Panc1 (cell line): ENCODE results near the gene ROBO1. TPM values are rescaled to one million over a fixed set of nuclear protein-coding genes. Genes with fewer than 3 reads are reported as not detected.
A peak's percentile ranks its signal among the peaks of the same experiment; 100 is the strongest.

Experiments used
- ATAC-seq: fragments of 200-7000 bp; cut with Tn5 transposase; 2 replicates; pipeline ENCODE4 v1.9.1; 2020; ENCODE audit warnings: mild to moderate bottlenecking, moderate library complexity
- BruUV-seq: library from RNA; stranded (reverse); fragments of 400-500 nt; replicated peaks from 2 replicates; lab custom pipeline; 2021; lab: Mats Ljungman, UMichigan
- CTCF ChIA-PET: fragments of 300-600 bp; sonication (Branson Sonifier 250); formaldehyde crosslinking; loops from one replicate; lab custom pipeline; 2022; ENCODE audit warnings: antibody characterized with exemption; lab: Charles Lee
- POLR2A ChIA-PET: fragments of 300-600 bp; sonication (Branson Sonifier 250); formaldehyde crosslinking; loops from one replicate; lab custom pipeline; 2022; ENCODE audit warnings: antibody characterized with exemption; lab: Charles Lee
- DNase-seq: peaks from one replicate; pipeline ENCODE4 v3.0.0-alpha.2; 2010; ENCODE audit warnings: low read depth, low spot score
- H3K27ac ChIP-seq: 2 replicates; pipeline ENCODE4 v1.5.1; 2011; ENCODE audit warnings: mild to moderate bottlenecking, low read length, inconsistent platforms
- H3K27me3 ChIP-seq: fragments of 200-500 bp; sonication (Bioruptor generic); 2 replicates; pipeline ENCODE4 v1.6.0; 2014; ENCODE audit warnings: low read length, inconsistent platforms; ENCODE audit not compliant: control insufficient read depth, insufficient read depth
- H3K36me3 ChIP-seq: fragments of 200-500 bp; sonication (Bioruptor generic); 2 replicates; pipeline ENCODE4 v1.5.1; 2014; ENCODE audit warnings: inconsistent platforms, mild to moderate bottlenecking, low read length, moderate library complexity; ENCODE audit not compliant: control insufficient read depth, insufficient read depth
- H3K4me1 ChIP-seq: 2 replicates; pipeline ENCODE4 v1.5.1; 2011; ENCODE audit warnings: inconsistent platforms, mild to moderate bottlenecking, low read length, moderate library complexity; ENCODE audit not compliant: control insufficient read depth, insufficient read depth
- H3K4me3 ChIP-seq, 2 experiments: 2 replicates each; pipeline ENCODE4 v1.5.1; 2011 to 2012; ENCODE audit warnings: low read depth in 2 of 2, low read length in 2 of 2, mild to moderate bottlenecking in 2 of 2, inconsistent platforms in 1 of 2, moderate library complexity in 1 of 2
- H3K9me3 ChIP-seq: fragments of 200-500 bp; sonication (Bioruptor generic); 2 replicates; pipeline ENCODE4 v1.5.1; 2014; ENCODE audit warnings: low read depth, mild to moderate bottlenecking, inconsistent platforms, low read length, moderate library complexity; ENCODE audit not compliant: control insufficient read depth, insufficient read depth
- POLR2AphosphoS5 ChIP-seq: IDR thresholded peaks from 2 replicates; pipeline ENCODE4 v1.6.1; 2012; ENCODE audit warnings: mild to moderate bottlenecking, low read depth, low read length, moderate library complexity
- SIN3A ChIP-seq: IDR thresholded peaks from 2 replicates; pipeline ENCODE4 v1.6.1; 2012; ENCODE audit warnings: low read depth, mild to moderate bottlenecking, low read length, moderate library complexity, borderline replicate concordance; ENCODE audit not compliant: insufficient read depth
- TCF7L2 ChIP-seq: IDR thresholded peaks from 2 replicates; pipeline ENCODE4 v1.6.1; 2011; ENCODE audit warnings: mild to moderate bottlenecking, low read depth, low read length, inconsistent platforms
- in situ Hi-C: cut with HindIII; loops from 2 replicates; pipeline ENCODE4 v1.10.0; 2016; ENCODE audit warnings: low sequenced_read_pairs, low pct_unique_long_range_greater_than_20kb
- intact Hi-C: fragments of 100-400 bp; cut with micrococcal nuclease; formaldehyde crosslinking; loops from one replicate; pipeline ENCODE4 v1.10.0; 2022; ENCODE audit not compliant: unreplicated experiment
- total RNA-seq: library from RNA; stranded (reverse); gene quantifications from one replicate; pipeline ENCODE4 v1.2.1, GENCODE V29; 2021; ENCODE audit not compliant: unreplicated experiment
- TF ChIP-seq, protein P1 (sequence below), 2 experiments: IDR thresholded peaks; 2 replicates each; pipeline ENCODE4 v1.6.1; 2011 to 2012; ENCODE audit warnings: low read depth in 2 of 2, control low read depth in 1 of 2, low read length in 1 of 2, mild to moderate bottlenecking in 1 of 2, moderate library complexity in 1 of 2; ENCODE audit not compliant: insufficient read depth in 1 of 2
- TF ChIP-seq, protein P2 (sequence below): fragments of 450-650 bp; IDR thresholded peaks from 2 replicates; pipeline ENCODE4 v1.5.1; 2017; ENCODE audit warnings: mild to moderate bottlenecking

Gene ROBO1
- total RNA-seq, 1 experiment from 2014 or later: 61.6 TPM

DNA sequence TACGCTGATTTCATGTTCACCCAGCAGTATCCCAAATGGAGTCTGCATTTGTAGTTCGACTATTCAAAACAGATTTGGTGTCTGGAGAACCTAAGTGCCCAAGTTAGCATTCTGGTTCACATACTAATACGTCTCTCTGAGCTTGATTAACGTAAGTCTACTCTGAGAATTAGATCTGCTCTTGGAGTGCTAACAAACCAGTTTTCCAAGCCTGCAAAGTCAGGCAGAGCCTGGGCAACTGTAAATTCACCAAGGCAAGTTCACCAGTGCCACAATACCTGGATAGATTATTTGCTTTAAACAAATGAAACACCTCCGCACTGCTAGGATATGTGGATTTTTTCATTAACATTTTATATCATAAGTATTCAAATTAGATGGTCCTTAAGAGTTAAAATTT, 912.6 kb downstream of the ROBO1 start:
- no peaks in the 10 kb centered on the region for H3K36me3 ChIP-seq
- peak overlapping the region in 1 of 2 experiments; percentile 11; a peak in 2 of 4 replicates for H3K4me3 ChIP-seq
- ChIA-PET POLR2A (interaction anchor here (0.9 kb wide), 1 partner anchor 171 kb away, joined by 3 read pairs; no protein-coding TSS in a partner anchor), CTCF (no interaction called here)
- no peaks in the 10 kb centered on the region for H3K9me3 ChIP-seq
- BruUV-seq: no TSS peak
- no peaks in the 10 kb centered on the region for H3K27me3 ChIP-seq
- in situ Hi-C loops: no loop called here
- no peak for DNase-seq
- peak overlapping the region; percentile 5; the same call in 1 of the 2 replicates for H3K27ac ChIP-seq
- no peak for TF ChIP-seq POLR2AphosphoS5
- no peak for TF ChIP-seq SIN3A
- no peak for TF ChIP-seq TCF7L2
- TF ChIP-seq, protein P1, sequence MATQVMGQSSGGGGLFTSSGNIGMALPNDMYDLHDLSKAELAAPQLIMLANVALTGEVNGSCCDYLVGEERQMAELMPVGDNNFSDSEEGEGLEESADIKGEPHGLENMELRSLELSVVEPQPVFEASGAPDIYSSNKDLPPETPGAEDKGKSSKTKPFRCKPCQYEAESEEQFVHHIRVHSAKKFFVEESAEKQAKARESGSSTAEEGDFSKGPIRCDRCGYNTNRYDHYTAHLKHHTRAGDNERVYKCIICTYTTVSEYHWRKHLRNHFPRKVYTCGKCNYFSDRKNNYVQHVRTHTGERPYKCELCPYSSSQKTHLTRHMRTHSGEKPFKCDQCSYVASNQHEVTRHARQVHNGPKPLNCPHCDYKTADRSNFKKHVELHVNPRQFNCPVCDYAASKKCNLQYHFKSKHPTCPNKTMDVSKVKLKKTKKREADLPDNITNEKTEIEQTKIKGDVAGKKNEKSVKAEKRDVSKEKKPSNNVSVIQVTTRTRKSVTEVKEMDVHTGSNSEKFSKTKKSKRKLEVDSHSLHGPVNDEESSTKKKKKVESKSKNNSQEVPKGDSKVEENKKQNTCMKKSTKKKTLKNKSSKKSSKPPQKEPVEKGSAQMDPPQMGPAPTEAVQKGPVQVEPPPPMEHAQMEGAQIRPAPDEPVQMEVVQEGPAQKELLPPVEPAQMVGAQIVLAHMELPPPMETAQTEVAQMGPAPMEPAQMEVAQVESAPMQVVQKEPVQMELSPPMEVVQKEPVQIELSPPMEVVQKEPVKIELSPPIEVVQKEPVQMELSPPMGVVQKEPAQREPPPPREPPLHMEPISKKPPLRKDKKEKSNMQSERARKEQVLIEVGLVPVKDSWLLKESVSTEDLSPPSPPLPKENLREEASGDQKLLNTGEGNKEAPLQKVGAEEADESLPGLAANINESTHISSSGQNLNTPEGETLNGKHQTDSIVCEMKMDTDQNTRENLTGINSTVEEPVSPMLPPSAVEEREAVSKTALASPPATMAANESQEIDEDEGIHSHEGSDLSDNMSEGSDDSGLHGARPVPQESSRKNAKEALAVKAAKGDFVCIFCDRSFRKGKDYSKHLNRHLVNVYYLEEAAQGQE (IDR thresholded peaks at IDR 0.05; ENCODE audit: insufficient read depth in 1 of 2, low read depth in 2 of 2, low read length in 1 of 2): no peak
- TF ChIP-seq, protein P2, sequence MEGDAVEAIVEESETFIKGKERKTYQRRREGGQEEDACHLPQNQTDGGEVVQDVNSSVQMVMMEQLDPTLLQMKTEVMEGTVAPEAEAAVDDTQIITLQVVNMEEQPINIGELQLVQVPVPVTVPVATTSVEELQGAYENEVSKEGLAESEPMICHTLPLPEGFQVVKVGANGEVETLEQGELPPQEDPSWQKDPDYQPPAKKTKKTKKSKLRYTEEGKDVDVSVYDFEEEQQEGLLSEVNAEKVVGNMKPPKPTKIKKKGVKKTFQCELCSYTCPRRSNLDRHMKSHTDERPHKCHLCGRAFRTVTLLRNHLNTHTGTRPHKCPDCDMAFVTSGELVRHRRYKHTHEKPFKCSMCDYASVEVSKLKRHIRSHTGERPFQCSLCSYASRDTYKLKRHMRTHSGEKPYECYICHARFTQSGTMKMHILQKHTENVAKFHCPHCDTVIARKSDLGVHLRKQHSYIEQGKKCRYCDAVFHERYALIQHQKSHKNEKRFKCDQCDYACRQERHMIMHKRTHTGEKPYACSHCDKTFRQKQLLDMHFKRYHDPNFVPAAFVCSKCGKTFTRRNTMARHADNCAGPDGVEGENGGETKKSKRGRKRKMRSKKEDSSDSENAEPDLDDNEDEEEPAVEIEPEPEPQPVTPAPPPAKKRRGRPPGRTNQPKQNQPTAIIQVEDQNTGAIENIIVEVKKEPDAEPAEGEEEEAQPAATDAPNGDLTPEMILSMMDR: no peak
- intact Hi-C loops: loop anchor here (10.0 kb wide), 1 partner anchor 160 kb away; no protein-coding TSS in a partner anchor
- peaks cover 11% of the 10 kb centered on the region for H3K4me1 ChIP-seq
- ATAC-seq: peak; percentile 51

DNA sequence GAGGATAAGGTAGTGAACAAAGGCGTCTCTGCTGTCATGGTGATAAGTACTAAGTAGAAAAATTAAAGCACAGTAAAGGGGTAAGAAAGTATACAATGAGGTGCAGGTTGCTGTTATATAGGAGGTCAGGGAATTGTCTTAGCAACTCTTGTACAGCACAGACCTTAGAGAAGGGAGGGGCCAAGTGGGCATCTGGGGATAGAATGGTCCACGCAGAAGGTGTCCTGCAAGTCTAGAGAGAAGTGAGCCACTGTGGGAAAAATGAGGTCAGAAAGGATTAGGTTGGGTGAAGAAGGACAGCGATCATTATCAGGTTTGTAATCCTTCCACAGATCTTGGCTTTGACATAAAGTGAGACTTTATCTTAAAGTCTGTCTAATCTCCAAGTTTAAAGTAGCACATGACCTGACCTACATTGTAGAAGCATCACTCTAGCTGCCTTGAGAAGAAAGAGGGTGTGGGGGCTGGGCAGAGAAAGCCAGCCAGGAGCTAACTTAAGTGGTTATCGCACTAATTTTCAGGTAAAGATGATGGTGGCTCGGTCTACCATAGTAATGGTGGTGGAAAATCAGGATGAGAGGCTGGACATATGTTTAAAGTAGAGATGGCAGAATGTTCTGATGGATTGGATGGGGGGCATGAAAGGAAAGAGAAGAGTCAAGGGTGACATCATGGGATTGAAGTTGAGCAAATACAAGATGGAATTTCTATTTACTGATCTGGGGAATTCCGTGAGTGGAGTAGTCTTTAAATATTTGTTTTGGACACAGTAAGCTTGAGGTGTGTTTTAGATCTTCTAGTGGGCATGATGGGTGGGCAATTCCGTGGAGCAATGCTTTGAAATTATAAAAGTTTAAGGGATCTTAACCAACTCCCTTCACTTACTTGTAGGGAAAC, 919.2 kb downstream of the ROBO1 start:
- Histone ChIP-seq H3K27ac (peak overlapping the region; percentile 39; the same call in 1 of the 2 replicates), H3K9me3 (no peaks in the 10 kb centered on the region), H3K27me3 (no peaks in the 10 kb centered on the region), H3K4me3 (no peak overlapping the region), H3K36me3 (no peaks in the 10 kb centered on the region), H3K4me1 (peaks cover 18% of the 10 kb centered on the region)
- ChIA-PET CTCF (no interaction called here), POLR2A (no interaction called here)
- DNase-seq: no peak
- TF ChIP-seq SIN3A: no peak
- TF ChIP-seq, protein P2: no peak
- no peak for TF ChIP-seq POLR2AphosphoS5
- no peak for TF ChIP-seq TCF7L2
- TF ChIP-seq, protein P1 (IDR thresholded peaks at IDR 0.05; ENCODE audit: insufficient read depth in 1 of 2, low read depth in 2 of 2, low read length in 1 of 2): no peak
- in situ Hi-C loops (no loop called here), intact Hi-C loops (no loop called here)
- no peak for ATAC-seq
- BruUV-seq: no TSS peak
